GM19328 (cell line): ENCODE measurements around the gene PLD3.
A peak's percentile ranks its signal among the peaks of the same experiment; 100 is the strongest.
"Not testable (repeated sequence)": the region's sequence is repeated elsewhere in the genome, so short reads cannot be mapped to it uniquely, and the experiment has no call there.

ENCODE experiments used
- ATAC-seq: cut with Tn5 transposase; IDR thresholded peaks from one replicate; pipeline ENCODE4 v1.9.1; 2021; ENCODE audit warnings: mild to moderate bottlenecking, moderate library complexity; ENCODE audit not compliant: unreplicated experiment

The PLD3 gene

DNA sequence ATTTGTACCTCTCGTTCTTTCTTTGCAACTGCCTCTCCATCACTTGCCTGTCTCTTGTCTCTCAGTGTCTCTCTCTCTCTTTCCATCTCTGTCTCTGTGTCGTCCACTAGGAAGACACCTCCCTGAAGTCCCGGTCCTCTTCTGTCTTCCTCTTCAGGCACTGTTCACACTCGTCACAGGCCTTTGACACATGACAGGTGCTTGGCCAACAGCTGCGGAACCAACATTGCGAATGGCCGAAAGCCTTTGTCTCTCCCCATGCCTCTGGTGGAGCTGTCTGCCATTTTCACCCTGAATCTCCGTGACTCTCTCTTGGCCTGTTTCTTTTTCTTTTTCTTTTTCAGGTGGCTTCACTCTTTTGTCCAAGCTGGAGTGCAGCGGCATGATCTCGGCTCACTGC lies 38.7 kb downstream of the PLD3 start:
- no peak for ATAC-seq

DNA sequence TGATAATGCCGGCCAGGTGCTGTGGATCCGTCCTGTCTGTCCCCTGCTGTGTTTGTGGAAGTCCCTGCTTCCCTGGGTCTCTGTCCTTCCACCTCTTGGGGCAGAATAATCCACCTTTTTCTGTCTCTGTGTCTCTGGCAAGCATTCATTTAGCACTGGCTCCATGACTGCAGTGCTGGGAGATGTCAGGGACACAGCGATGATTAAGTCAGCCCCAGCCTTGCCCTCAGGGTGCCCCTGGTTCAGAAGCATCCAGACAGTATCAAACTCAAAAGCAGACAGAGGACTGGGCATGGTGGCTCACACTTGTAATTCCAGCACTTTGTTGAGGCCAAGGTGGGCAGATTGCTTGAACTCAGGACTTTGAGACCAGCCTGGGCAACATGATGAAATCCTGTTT lies 40.0 kb downstream of the PLD3 start:
- no peak for ATAC-seq

DNA sequence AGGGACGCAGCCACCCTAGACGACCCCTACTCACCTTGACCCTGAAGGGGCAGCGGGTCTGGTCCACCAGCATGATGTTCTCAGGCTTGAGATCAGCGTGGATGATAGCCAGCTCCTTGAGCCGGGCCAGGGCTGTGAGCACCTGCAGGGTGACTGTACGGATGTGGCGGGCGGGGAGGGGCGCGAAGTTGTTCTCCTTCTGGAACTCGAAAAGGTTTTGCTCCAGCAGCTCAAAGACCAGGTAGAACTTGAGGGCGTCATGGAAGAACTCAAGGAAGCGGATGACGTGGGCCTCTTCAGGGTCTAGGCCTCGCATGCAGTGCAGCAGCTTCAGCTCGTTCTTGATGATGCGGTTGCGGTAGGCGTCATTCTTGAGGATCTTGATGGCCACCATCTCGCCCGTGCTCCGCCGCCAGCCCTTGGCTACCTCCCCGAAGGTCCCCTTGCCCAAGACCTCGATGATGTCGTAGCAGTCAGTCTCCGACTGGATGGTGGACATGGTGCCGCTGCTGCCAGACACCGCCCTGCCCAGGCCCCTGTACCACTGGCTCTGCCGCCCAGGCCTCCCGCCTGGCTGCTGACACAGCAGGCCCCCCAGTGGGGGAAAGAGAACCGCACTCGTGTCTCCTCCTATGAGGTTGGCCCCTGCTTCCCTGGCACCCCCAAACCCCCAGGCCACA lies 41.0 kb downstream of the PLD3 start:
- no peak for ATAC-seq

DNA sequence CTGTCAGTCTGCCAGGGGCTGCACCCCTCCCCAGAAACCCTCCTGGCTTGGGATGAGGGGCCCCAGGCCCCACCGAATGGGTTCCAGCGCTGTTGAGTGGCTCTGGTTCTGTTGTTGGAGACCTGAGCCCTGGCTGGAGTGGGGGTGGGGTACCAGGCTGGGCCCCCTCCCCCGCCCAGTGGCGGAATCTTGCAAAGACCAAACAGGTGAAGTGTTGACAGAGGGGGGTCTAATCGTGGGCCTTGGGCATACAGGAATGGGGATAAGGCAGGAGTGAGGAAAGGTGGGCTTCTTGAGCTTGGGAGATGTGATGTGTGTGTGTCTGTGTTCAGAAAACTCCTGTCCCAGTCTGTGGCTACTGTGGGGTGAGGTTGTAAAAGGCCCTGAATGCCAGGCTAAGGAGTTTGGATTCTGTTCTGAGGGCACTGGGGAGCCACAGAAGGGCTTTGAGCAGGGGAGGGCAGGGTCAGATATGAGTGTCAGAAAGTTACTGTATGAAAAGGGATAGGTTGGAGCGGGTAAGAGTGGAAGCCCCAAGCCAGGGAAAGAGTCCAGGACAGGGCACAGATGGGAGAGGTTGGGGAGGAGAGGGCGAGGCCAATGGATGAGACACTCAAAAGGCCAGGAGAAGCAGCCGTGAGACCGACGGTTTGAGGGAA lies 41.7 kb downstream of the PLD3 start, which contains the start of gene HIPK4:
Gene HIPK4 (minus strand): TSS at position 98 of the 659 bp plus-strand sequence. CDS start 279 bp downstream, outside the sequence.
- ATAC-seq = no peak

DNA sequence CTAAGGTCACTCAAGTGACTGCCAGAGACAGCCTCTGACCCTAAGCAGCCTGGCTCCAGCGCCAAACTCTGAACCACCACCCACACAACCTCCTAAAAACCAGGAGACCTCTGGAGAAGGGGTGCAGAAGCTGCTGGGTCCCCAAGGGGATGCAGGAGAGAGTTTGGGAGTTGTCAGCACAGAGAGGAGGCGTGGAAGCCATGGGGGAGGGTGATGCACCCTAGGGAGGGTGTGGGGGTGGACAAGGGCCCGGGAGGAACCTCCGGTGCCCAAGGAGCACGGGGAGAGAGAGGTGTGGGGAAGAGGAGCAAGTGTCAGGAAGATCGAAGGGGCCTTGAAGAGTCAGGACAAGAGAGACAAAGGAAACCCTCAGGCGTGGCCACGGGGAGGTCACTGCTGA lies 43.6 kb downstream of the PLD3 start:
- ATAC-seq = no peak

DNA sequence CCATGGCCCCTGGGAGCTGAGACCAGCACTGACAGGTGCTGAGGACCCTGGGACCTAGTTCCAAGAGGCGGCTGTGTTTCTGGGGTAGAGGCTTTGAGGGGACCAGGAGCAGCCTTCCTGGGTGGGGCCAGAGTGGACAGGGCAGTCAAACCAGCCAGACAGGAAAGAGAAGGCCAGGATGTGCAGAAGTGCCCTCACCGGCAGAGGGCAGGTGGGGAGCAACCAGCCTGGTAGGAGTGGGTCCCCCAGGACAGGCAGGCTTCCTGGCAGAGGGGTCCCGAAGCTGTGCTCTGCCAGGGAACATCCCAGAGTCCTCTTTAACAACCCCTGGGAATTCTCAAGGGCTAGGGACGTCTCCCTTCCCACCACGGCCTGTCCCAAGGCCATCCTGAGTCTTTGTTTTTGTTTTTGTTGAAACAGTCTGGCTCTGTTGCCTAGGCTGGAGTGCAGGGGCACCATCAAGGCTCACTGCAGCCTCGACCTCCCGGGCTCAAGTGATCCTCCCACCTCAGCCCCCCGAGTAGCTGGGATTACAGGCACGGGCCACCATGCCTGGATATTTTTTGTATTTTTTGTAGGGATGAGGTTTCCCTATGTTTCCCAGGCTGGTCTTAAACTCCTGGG lies 44.5 kb downstream of the PLD3 start:
- ATAC-seq = no peak

DNA sequence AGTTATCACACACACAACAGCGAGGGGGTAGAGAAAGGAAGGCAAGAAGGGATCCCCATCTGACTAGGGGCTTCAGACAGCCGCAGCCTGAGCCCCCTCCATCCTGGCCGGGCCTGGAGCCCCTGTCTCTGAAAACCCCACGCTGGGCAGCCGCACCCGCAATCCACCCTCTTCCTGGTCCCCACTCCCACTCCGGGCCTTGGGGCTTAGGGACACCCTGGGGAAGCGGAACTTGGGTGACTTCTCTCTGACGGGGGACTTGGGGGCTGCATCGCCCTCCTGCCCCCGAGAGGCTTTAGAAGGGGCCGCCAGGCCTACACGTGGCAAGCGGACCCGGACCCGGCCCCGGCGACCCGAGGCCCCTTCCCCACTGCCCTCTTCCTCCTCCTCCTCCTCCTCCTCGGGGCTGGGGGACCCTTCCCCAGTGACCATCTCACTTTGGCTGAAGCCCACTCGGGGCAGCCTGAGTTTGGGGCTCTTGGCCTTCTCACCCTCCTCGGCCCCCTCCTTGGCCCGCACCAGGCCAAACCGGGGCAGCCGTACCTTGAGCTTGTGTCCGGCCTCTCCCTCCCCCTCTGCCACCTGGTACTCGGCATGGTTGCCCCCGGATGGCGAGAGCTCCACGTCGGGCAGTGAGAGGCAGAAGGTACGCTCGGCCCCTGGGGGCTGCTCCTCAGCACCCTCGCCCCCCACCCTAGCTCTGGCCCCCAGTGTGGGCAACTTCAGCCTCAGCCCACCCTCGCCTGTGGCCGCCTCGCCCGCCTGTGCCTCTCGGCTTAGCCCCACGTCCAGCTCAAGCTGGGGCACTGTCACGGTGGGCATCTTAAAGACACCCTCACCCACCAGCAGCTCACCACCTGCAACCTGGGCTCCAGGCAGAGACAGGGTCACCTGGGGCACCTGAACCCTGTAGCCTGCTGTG lies 45.7 kb downstream of the PLD3 start:
- ATAC-seq = no peak

DNA sequence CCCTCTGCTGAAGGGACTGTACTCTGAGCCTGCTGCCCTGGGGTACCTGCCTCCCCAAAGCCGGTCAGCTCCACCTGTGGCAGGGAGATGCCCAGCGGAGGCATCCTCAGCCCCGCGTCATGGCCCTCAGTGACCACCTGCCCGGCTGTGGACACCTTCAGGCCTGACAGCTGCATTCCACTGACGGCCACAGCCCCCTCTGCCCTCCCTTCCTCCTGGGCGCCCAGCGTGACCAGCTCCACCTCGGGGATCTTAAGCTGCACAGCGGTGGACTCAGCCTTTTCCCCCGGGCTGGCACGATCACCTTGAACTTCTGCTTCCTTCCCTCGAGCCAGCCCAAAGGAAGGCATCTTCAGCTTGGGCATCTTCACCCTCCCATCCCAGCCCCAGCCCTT lies 46.3 kb downstream of the PLD3 start:
- no peak for ATAC-seq

DNA sequence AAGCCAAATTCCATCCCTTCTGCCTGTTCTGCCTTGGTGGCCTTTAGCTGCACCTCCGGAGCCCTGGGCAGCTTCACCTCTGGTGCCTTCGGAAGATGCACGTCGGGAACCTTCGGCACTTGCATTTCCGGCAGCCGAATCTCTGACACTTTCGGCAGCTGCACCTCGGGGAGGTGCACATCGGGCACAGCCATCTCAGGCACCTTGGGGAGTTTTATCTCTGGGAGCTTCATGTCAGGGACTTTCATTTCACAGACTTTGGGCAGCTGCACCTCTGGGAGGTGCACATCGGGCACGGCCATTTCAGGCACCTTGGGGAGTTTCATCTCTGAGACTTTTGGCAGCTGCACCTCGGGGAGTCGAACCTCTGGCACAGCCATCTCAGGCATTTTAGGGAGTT lies 47.5 kb downstream of the PLD3 start:
- no peak for ATAC-seq

DNA sequence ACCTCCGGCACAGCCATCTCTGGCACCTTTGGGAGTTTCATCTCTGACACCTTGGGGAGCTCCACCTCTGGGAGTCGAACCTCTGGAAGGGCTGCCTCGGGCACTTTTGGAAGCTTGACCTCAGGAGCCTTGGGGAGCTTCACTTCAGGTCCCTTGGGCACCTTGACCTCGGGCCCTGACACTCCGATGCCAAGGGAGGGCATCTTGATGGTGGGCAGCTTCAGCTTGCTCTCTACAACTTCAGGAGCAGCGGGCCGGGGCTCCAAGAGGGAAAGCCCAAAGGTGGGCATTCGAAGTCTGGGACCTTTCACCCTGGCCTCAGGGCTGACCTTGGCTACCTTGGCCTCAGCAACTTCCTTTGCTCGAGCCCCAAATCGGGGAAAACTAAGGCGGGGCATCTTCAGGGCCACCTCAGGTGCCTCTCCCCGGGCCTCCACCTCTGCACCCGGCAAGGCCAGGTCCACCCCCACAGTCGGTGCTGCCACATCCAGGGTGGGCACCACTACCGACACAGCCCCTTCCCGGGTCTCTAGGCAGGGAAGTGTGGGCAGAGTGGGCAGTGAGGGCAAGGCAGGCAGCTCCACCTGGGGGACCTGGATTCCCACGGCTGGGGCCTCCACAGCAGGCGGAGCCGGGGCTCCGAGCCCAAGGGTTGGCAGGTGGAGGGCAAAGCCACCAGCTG lies 48.5 kb downstream of the PLD3 start:
- ATAC-seq = no peak

DNA sequence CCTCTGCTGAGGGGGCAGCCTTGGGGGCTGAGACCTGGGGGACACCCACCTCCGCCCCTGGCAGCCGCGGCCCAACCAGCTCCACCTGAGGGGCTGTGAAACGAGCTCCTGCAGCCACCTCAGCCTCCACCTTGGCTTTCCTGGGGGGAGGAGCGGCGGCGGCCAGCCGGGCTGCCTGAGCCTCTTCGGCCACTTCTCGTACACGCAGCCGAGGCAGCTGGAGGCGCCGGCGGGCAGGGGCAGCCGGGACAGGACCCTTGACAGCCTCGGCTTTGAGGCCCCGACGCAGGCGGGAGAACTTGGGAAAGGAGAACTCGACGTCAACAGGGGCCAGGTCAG lies 49.0 kb downstream of the PLD3 start:
- no peak for ATAC-seq

DNA sequence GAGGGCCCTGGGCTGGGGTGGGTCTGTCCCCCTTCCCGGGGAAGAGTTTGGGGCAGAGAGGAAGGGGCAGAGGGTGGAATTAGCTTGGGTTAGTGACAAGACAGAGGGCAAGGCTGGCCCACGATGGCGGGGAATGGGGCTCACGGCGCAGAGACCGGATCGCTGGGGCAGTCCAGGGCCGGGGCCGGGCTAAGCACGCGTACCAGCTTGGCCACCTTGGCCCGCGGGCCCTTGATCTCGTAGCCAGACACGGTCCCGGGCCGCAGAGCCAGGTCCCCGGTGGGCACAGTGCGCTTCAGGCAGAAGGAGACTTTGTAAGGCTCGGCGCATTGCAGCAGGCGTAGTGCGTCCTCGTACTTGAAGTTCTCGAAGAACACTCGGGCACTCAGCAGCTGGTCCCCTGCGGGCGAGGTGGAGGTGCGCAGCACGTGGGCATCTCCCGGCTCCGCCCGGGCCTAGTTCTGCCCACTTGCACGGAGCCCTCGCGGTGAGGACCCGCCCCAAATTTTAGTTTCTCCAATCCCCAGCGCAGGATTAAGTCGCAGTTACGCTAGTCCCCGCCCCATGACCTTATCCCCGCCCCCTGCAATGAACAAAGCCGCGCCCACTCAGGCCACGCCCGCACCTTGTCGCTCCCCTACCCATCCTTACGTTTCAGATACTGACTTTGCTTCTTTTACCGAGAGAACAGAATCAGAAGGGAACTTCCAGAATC lies 50.1 kb downstream of the PLD3 start:
- no peak for ATAC-seq

DNA sequence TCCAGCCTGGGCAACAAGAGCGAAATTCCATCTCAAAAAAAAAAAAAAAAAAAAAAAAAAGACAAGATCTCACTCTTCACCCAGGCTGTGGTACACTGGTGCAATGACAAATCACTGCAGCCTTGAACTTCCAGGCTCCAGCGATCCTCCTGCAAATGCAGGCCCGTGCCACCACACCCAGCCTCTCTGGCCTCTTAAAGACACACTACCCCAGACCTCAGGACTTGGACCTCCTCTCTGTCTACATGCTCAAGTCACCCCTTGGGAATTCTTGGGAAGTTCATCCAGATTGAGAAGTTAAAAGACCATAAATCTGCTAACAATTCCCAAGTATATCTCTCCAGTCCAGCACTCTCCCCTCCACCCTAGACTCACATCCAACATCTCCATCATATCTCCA lies 52.1 kb downstream of the PLD3 start:
- ATAC-seq = no peak

DNA sequence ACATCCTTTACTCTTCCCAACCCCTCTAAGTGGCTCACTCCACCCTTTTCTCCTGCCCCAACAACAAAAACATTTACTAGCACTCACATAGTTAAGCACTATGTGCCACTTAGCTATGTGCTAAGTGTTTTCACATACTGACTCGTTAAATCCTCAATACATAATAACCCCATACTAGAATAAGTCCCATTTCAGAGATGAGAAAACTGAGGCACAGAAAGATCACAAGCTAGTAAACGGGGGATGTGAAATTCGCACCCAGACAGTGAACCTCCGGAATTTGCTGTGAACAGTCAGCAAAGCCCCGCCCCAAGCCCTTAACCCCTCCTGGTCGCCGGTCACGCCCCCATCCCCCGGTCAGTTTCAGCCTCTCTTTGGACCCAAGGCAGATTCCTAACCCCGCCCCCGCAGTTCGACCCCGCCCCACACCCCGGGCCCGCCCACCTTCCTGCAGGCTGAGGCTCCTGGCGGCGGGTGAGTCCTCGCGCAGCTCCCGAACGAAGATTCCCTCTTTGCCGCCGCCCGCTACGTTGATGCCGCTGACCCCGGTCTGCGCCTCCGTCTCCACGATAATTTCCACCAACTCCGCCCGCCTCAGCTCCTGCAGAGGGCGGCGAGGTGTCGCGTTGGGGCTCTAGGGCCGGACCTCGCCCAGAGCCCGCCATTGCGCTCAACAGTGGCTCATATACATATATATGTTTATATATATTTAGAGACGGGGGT lies 54.9 kb downstream of the PLD3 start:
- peak; percentile 65 for ATAC-seq

DNA sequence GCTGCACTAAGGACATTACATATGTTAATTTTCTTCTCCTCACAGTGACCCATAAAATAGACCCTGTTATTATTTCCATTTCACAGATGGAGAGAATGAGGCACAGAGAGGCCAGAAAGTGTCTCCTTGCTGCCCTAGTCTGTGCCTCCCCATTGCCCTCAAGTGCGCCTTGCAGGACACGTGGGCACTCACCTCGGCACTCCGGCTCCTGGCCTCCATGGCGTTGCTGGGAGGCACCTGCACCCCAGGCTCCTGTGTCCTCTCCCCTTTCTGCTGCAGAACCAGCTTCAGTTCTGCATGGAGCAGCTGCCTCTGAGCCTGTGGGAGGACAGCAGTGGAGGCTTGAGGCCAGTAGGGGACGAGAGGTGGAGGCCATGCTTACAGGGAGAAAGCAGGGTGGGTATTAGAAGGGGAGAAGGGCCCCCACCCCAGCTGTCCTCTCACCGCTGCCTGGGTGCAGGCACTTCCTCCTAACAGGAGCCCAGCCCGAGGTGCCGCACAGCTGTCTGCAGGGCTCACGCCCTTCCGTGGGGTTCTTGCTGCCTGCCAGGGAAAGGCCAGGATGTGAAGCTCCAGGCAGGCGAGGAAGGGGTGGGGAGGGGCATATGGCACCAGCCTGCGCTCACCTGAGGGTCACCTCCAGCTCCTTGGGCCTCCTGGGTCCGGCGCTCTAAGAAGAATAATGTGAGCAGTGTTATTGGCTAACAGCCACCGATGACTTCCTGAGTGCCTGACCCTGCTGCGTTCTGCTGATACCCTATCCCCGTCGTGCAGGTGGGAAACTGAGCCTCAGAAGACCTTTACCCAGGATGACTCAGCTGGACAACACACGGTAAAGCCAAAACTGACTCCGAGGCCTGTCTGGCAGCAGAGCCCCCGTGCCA lies 59.5 kb downstream of the PLD3 start:
- no peak for ATAC-seq

DNA sequence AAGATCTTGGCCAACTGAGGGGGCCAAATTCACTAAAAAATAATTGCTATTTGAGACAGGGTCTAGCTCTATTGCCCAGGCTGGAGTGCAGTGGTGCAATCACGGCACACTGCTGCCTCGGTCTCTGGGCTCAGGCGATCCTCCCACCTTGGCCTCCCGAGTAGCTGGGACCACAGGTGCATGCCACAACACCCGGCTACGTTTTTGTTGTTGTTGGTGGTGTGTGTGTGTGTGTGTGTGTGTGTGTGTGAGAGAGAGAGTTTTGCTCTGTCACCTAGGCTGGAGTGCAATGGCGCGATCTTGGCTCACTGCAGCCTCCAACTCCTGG lies 60.1 kb downstream of the PLD3 start:
- ATAC-seq = not testable (repeated sequence)

DNA sequence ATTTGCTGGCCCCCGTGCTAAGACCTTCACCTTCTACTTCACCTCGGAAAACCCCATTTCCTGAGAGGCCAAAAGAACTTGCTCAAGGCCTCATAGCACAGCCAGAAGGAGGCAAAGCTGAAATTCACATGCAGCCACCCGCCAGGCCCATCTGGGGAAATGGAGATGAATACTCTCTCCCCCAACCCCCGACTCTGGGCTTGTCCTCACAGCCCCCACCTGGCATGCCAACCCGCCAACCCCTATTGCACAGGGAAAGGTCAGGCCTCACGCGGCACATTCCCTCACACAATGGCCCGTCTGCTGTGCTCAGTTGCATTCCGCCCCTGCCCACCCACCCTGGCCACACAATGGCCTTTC lies 61.5 kb downstream of the PLD3 start:
- no peak for ATAC-seq

DNA sequence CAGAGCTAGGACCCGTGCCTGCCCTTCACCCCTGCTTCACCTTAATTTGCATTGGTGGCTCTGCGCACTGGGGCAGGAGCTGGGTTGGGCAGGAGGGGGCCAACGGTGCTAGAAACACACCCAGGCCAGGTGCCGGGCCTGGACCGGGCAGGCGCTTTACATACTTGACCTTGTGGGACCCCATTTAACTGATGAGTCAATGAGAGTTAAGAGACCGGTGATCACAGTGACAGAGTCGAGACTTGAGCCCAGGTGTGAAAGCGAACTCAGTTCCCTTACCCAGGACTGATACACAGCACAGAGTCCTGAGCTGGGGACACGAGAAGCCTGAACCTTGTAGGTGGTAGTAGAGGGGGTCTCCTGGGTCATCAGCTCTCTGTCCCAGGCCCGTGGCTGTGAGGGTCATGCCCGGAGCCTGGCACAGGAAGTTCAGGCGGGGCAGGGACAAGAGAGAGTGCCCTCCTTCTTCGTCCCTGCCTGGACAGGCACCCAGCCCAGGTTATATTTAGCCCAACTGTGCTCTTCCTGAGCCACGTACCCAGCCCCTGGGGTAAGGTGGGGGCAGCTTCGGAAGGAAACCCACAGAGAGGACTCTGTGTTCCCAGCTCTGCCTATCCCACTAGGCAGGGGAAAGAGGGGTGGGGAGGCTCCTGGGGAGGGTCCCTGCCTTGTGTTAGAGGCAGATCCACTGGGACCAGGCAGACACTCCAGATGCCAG lies 62.8 kb downstream of the PLD3 start:
- no peak for ATAC-seq
